GM19395 (cell line): Measurements from ENCODE around the gene TRIM3.
A peak's percentile ranks its signal among the peaks of the same experiment; 100 is the strongest.

Source experiments
- ATAC-seq: cut with Tn5 transposase; IDR thresholded peaks from one replicate; pipeline ENCODE4 v1.9.1; 2021; ENCODE audit warnings: mild to moderate bottlenecking, moderate library complexity; ENCODE audit not compliant: unreplicated experiment

Gene TRIM3

GRCh38 chr11:6442441-6442840 lies 31.3 kb downstream of the TRIM3 start:
- no peak for ATAC-seq

- ATAC-seq: no peak
Observed at GRCh38 chr11:6440906-6441358, 32.8 kb downstream of the TRIM3 start, which contains the start of gene HPX. HPX (minus strand) TSS chr11:6440987; CDS start chr11:6440963, 24 bp downstream.

GRCh38 chr11:6438979-6439571 lies 34.7 kb downstream of the TRIM3 start:
- no peak for ATAC-seq

- ATAC-seq: no peak
Observed at GRCh38 chr11:6437993-6438392, 35.7 kb downstream of the TRIM3 start.

GRCh38 chr11:6437423-6437822 lies 36.3 kb downstream of the TRIM3 start:
- no peak for ATAC-seq

- no peak for ATAC-seq
Observed at GRCh38 chr11:6433998-6434660, 39.6 kb downstream of the TRIM3 start.

- ATAC-seq: no peak
Observed at GRCh38 chr11:6431861-6432260, 41.9 kb downstream of the TRIM3 start.

GRCh38 chr11:6427516-6427915 lies 46.2 kb downstream of the TRIM3 start:
- no peak for ATAC-seq

GRCh38 chr11:6420677-6421076 lies 53.1 kb downstream of the TRIM3 start:
- ATAC-seq: no peak

GRCh38 chr11:6419009-6419631 lies 54.6 kb downstream of the TRIM3 start, which contains the start of gene APBB1:
APBB1 (minus strand) TSS chr11:6419094; CDS start chr11:6411347, 7,747 bp downstream.
- peak; percentile 70 for ATAC-seq

GRCh38 chr11:6418557-6419008 lies 55.2 kb downstream of the TRIM3 start:
- peak; percentile 5 for ATAC-seq

- ATAC-seq: no peak
Observed at GRCh38 chr11:6417907-6418556, 55.7 kb downstream of the TRIM3 start.

- no peak for ATAC-seq
Observed at GRCh38 chr11:6415797-6416196, 57.9 kb downstream of the TRIM3 start.

- no peak for ATAC-seq
Observed at GRCh38 chr11:6414874-6415328, 58.8 kb downstream of the TRIM3 start.

GRCh38 chr11:6413791-6414201 lies 59.9 kb downstream of the TRIM3 start:
- no peak for ATAC-seq

- no peak for ATAC-seq
Observed at GRCh38 chr11:6411594-6412031, 62.1 kb downstream of the TRIM3 start.

- no peak for ATAC-seq
Observed at GRCh38 chr11:6410695-6411430, 62.9 kb downstream of the TRIM3 start.

- no peak for ATAC-seq
Observed at GRCh38 chr11:6406370-6406769, 67.4 kb downstream of the TRIM3 start.

GRCh38 chr11:6405846-6406245 lies 67.9 kb downstream of the TRIM3 start:
- no peak for ATAC-seq

GRCh38 chr11:6405052-6405667 lies 68.6 kb downstream of the TRIM3 start:
- ATAC-seq: no peak
